HFF-Myc (cell line): ENCODE measurements around the gene SKAP2.

Experiments
- DNase-seq: peaks from one replicate; pipeline ENCODE4 v3.0.0-alpha.2; 2011; ENCODE audit warnings: low read depth; ENCODE audit errors: extremely low read depth
- H3K4me3 ChIP-seq: replicated peaks from 2 replicates; pipeline ENCODE4 v1.5.1; 2011; ENCODE audit warnings: low read depth, mild to moderate bottlenecking, control low read depth, low read length
- CTCF ChIP-seq: IDR thresholded peaks from 2 replicates; pipeline ENCODE4 v1.5.1; 2012; ENCODE audit warnings: mild to moderate bottlenecking, low read depth, low read length, control low read depth; ENCODE audit errors: missing control alignments

Gene SKAP2

GRCh38 chr7:26657686-26658388 is 206.6 kb downstream of the SKAP2 start:
- TF ChIP-seq CTCF, result no peak
- H3K4me3 ChIP-seq, result no peak overlapping the region
- no peak for DNase-seq

GRCh38 chr7:26657206-26657641 is 207.2 kb downstream of the SKAP2 start:
- H3K4me3 ChIP-seq, result no peak overlapping the region
- no peak for DNase-seq
- TF ChIP-seq CTCF, result no peak

- TF ChIP-seq CTCF, result no peak
- no peak overlapping the region for H3K4me3 ChIP-seq
- DNase-seq, result no peak
These were observed 207.7 kb downstream of the SKAP2 start for GRCh38 chr7:26656735-26657134.

- no peak for DNase-seq
- H3K4me3 ChIP-seq, result no peak overlapping the region
- TF ChIP-seq CTCF, result no peak
These were observed 208.6 kb downstream of the SKAP2 start for GRCh38 chr7:26655781-26656180.

GRCh38 chr7:26653430-26654399 is 210.7 kb downstream of the SKAP2 start:
- H3K4me3 ChIP-seq, result no peak overlapping the region
- no peak for TF ChIP-seq CTCF
- DNase-seq, result no peak

GRCh38 chr7:26652401-26653100 is 211.8 kb downstream of the SKAP2 start:
- H3K4me3 ChIP-seq, result no peak overlapping the region
- no peak for TF ChIP-seq CTCF
- DNase-seq, result no peak
